ENCODE results near the gene CYP17A1.
A peak's percentile ranks its signal among the peaks of the same experiment; 100 is the strongest.

CYP17A1 gene

DNA sequence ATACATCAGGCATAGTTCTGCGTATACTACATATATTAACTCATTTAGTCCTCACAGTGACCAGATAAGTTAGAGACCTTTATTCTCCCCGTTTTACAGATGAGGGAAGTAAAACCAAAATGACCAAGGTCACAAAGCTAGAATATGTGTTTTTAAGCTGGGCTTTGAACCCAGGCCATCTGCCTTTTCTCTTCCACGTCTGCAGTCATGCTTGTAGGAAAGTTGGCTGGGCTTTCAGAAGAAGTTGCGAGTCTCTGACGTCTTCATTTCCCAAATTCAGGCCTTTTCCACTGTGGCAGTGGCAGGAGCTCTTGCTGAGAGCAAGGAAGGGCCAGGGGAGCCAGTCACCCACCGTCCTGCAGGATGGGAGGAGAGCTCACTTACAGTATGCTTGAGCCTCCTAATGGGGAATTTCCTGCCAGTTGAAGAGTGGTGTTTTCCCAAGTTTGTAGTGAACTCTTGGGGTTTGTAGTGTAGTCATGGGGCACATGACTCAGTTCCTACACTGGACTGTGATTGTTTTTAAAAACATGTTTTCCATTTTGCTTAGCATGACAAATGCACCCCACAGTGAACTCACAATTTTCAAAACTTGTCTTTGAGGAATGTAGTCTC, 34.2 kb downstream of the CYP17A1 start:
- DNase-seq = peak; percentile 60

DNA sequence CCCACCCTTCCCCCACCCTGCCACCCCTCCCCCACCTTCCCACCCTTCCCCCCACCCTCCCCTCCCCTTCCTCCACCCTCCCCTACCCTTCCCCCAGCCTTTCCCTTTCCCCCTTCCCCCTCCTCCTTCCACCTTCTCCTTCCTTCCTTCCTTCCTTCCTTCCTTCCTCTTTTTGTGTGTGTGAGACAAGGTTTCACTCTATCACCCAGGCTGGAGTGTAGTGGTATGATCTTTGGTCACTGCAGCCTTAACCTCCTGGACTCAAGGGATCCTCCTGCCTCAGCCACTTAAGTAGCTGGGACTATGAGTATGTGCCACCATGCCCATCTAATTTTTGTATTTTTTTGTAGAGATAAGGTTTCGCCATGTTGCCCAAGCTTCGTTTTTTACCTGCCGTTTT, 35.2 kb downstream of the CYP17A1 start:
- DNase-seq = no peak

DNA sequence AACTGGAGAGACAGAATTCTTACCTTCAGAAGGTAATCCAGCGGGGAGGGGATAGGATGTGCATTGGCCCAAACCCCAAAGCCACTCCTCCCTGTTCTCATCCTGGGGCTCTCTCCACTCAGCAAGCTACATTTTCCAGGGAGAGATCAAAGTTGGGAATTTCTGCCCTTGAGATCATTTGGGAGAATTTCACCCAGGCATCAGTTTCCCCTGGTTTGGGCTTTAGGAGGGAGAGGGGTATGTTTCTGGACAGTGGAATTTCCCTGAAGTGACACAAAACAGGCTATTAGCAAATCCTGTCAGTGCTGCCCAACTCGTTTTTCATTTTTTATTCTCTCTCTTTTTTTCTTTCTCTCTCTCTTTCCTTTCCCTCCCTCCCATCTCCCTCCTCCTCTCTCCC, 35.7 kb downstream of the CYP17A1 start:
- DNase-seq = no peak

DNA sequence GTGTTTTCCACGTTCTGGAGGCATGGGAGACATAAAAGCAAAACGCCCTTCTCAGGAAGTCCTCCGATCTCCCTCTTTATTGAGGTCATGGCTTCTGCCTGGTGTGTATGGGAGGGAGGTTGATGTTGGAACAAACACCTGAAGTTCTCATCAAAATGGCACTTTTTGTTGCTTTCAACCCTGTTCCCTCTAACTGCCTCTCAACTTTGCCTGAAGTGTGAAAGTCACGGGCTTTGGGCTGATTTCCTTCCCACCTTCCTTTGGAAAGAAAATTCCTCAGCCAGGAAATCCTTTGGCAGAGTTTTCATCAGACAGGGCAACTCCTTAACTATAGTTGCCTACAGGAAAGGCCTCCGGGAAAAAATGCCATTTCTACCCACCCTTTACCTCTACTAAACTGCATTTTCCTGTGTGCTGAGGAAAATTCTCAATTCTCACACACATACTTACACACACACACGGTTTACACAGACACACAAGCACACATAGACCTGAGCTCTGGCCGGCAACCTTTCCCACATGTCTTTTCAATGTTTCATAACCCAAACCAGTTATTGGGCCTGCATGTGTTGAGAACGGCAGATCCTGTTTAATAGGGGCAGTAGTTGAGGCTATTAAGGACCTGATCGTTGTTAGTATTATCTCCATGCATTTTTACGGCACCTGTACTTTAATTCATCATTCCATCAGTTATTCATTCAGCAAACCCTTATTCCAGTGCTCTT, 36.4 kb downstream of the CYP17A1 start:
- DNase-seq = no peak

DNA sequence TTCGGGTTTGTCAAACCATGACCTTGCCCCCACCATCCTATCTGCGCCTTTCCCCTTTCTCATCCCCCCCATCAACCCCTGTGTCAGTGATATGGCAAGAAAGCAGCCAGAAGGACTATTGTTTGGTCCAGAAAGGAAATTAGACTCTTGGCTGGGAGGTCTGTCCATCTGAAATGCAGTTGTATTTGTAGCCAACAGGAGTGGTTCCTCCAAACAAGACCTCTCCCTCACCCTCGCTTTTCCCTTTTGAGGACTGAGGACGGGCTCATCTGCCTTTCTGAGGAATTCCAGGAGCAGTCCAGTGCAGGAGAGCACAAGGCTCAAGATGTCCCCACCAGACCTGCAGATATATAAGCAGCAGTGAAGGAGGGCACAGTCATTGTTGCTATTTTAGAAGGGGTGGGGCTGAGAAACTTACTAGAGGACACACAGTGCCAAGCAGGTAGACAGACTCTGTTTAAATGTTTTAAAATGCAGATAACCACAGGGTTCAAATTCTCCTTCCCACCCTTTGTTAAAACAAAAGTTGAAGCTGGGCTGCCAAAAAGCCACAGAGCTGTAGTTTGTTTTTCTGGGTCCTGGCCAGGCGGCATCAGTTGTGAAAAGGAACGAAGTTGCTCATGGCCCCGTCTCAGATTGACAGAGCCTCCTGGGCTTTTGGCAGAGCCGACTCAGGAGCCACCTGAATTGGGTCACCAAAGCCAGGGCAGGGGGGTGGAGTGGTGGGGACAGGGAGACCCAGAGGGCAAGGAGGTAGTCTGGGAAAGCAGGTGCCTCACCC, 37.3 kb downstream of the CYP17A1 start:
- no peak for DNase-seq

DNA sequence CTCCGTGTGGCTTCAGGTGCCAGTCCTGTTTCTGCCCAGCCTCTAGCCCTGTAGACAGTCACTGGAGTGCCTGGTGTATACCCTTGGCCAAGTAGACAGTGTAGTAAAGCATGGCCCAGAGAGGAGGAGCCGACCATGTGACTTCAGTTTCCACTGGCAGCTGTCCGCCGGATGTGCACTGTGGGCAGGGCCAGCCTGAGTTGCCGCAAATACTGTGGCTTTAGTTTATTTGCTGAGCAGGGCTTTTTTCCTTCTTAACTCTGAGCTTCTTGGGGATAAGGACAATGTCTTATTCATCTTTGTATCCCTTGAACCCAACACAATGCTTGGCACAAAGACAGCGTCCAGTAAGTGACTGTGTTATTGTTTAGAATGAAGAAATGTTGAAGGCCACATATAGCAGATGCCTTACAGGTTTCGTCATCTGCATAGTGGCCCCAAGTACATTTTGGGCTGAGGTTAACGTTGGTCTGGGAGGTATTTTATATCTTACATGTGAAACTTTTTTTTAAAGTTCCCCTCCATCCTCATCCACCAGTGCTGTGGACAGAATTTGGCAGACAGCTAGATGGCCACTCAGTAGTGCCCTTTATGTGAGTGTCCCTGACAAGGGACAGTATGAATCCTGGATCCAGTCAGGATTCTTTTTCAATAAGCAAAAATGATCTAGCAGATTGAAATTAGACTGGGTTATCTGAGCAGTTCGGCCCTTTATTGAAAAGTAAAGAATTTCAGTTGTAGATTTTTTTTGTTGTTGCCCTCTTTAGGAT, 40.6 kb downstream of the CYP17A1 start:
- no peak for DNase-seq

DNA sequence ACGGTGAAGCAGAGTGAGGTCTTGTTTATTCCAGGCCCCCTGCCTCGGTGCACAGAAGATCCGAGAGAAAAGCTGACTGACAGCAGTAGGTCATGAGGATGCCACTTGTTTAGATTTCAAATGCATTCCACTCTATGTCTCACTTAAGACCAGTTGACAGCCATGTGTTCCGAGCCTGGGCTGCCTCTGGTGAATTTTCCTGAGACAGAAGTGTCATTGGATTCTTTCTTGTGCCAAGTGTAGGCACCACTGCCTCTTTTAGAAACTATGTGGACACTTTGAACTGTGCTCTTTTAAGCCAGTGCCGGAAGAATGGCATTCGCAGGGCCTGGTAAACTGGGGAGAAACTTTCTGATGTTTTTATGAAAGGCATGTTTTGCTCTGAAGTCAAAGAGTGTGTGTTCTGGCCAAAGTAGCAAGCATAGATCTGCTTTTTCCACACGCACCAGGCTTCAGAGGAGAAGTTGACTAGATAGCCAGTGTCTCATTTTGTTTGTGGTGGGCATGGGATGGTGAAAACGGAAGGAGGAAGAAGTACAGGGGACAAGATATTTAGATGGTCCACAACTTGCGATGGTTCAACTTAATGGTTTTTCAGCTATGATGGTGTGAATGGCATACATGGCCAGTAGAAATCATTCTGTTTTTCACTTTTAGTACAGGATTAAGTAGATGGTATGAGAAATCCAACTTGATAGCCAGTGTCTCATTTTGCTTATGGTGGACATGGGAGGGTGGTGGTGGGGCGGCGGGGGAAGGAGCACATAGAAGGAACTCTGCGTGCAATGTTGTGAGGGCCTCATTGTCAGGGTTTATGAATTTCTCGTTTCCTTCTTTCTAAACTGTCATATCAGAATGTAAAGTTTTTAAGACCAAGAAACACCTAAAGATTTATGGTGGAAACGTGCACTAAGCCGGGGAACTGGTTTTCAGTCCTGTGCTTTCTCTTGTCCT, 41.5 kb downstream of the CYP17A1 start:
- no peak for DNase-seq

DNA sequence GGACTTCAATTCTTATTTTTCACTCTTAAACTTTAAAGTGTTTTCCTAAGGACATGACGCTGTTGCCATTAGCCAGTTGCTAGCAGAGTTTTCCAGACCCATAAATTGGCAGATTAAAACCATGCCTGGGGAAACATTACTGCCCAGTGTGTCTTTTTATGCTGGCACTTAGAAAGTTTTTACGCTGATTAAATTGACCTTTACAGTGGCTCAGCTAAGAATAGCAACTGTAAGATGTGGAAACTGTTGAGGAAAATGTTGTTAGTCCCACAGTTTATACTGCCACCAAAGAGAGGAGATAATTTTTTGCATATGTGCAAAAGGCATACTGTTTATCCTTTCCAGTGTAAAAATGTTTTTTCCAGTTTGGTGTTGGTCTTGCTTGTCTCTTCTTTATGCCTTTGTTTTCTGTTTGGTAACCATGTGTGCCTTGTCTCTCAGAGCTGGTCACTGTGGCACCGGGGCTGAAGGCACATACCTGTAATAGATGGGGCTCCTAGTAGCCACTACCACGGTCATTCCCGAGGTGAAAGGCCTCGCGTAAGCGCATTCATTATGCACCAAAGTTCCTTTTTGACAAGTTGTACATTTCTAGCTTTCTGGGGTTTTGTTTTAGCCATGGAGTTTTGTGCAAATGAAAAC, 45.3 kb downstream of the CYP17A1 start:
- DNase-seq = no peak

DNA sequence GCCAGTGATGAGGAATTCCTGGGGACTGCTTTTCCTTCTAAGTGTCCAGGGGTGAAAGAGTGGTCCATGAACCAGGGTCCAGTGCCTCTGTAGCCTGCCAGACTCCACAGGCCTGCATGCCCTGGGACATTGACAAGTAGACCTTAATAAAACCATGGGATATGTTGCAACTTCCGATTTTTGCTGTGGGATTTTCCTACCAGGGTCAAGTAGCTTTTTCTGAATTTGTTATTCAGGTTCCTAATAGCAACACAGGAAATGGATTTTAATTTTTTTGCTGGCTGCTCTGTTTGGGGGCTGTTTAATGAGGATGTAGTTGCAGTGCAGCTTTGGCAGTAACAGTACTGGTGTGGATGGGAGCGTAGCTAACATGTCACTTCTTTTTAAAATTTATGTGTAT, 51.4 kb downstream of the CYP17A1 start:
- no peak for DNase-seq

DNA sequence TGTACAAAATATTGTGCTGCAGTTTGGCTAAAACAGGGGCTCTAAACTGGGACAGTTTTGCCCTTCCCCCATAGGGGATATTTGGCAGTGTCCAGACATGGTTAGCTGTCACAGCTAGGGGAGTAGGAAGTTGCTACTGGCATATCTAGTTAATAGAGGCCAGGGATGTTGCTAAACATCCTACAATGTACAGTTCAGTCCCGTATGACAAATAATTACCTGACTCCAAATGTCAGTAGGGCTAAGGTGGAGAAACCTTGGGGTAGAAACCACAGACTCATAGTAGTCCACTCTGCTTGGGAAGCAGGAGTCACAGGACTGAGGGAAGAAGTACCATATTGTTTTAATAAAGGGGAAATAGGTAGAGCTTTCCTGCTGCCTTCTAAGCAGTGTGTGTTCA, 53.6 kb downstream of the CYP17A1 start:
- no peak for DNase-seq

DNA sequence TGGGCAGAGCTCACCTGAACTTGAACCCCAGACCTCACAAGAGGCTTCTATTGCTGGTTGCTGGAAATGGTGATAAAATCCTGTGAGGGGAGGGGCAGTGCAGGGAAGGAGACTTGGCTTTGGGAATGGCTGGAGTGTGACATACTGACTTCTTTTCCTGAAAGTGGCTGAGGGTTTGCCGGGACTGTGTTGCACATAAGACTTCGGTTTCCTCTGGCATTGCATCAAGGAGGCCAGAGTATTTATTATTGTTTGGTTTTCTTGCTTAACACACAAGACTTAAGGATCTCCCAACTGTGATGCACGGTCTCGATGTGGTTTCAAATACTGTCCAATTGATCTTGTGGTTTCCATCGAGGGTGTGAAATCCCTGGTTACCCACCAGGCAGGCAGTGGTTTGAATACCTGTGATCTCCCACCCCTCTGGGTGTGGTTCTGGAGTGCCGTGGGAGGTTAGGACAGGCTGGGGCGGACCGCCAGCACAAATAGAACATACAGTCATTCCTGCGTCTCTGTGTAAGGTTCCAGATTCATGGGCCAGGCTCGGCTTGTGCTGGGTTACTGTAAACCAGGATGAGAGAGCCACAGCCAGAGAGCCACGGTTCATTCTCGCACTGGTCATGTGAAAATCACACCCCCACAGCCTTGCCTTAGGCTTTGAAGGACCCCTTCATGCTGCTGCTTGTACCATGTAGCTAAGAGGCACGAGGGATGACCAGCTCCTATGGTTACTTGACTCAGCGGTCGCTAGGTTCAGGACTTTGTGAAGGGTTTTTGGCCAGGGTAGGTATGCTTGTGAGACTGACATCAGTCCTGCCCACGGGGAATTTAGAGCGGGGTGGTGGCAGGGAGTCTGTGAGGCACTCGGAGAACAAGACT, 54.3 kb downstream of the CYP17A1 start:
- peak; percentile 46 for DNase-seq

DNA sequence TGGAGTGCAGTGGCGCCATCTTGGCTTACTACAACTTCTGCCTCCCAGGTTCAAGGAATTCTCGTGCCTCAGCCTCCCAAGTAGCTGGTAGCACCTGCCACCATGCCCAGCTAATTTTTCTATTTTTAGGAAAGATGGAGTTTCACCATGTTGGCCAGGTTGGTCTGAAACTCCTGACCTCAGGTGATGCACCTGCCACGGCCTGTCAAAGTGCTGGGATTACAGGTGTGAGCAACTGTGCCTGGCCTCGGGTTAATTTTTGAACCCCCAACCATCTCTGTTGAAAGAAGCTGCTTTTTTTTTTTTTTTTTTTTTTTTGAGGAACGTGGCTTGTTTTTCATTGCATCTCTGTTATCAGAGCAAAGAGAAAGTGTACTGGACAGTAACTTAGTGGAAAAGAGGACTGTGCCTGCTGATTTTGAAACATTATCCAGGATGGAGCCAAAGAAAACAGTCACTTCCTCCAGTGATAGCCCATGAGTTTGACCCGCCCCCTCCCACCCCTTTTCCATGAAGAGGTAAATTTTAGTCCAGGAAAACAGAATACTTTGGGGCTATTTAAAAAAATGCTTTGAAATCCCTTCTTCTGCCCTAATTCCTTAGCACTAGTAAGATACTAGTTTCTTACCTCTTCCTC, 55.2 kb downstream of the CYP17A1 start:
- peak; percentile 28 for DNase-seq

DNA sequence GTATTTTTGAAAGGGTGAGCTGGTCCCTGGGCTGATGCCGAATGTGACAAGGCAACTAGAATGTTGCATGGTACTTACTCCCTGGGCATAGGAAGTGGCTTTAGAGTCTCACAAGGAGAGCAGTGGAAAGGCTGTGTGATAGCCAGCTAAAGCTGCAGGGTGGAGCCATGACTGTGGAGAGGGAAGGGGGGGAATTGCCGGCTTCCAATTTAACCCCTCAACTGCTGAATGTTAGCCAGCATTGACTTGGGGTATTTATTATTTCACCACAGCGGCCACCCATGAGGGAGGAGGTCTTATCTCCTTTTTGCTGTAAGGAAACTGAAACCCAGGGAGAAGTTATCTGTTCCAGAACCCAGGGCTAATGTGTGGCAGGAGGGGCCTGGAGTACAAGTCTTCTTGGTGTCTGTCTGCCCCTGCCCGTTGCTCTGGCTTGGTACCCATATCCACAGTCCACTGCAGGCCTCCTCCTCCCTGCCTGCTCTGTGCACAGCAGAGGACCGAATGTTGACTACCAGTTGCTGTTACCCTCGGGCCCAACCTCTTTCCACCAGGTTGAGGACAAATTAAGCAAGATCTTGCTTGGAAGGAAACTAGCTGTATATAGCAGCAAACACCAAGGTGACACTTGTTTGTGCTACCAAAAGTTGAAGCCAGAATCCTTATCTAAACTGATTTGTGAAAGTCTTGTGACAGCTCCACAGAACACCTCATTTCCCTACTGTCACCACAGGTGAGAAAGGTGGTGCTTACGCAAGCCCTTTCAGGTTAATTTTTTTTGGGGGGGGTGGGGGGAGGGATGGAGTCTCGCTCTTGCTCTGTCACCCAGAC, 55.9 kb downstream of the CYP17A1 start:
- DNase-seq = no peak

Measured in kidney glomerular epithelial cell (primary cell).